ENCODE data around the gene TRIM67.
"Not testable (repeated sequence)": the region's sequence is repeated elsewhere in the genome, so short reads cannot be mapped to it uniquely, and the experiment has no call there.

Gene TRIM67

GRCh38 chr1:231200388-231201031, 38.7 kb downstream of the TRIM67 start:
- DNase-seq (ENCODE audit: insufficient read length) (no peak), FAIRE-seq (no peak)
- TF ChIP-seq POLR2A (IDR thresholded peaks at IDR 0.05; ENCODE audit: low read depth, low read length): no peak
- TF ChIP-seq TAF1 (IDR thresholded peaks at IDR 0.05; ENCODE audit: borderline replicate concordance, low read depth, low read length): no peak
- TF ChIP-seq POLR2AphosphoS5 (IDR thresholded peaks at IDR 0.05; ENCODE audit: low read depth, low read length): no peak

GRCh38 chr1:231201375-231201978, 39.6 kb downstream of the TRIM67 start:
- FAIRE-seq (no peak), DNase-seq (ENCODE audit: insufficient read length) (no peak)
- TF ChIP-seq TAF1 (IDR thresholded peaks at IDR 0.05; ENCODE audit: borderline replicate concordance, low read depth, low read length) (no peak), POLR2A (IDR thresholded peaks at IDR 0.05; ENCODE audit: low read depth, low read length) (no peak), POLR2AphosphoS5 (IDR thresholded peaks at IDR 0.05; ENCODE audit: low read depth, low read length) (no peak)

GRCh38 chr1:231201979-231202633, 40.2 kb downstream of the TRIM67 start:
- TF ChIP-seq TAF1 (IDR thresholded peaks at IDR 0.05; ENCODE audit: borderline replicate concordance, low read depth, low read length): no peak
- no peak for TF ChIP-seq POLR2A (IDR thresholded peaks at IDR 0.05; ENCODE audit: low read depth, low read length)
- TF ChIP-seq POLR2AphosphoS5 (IDR thresholded peaks at IDR 0.05; ENCODE audit: low read depth, low read length): no peak
- DNase-seq (ENCODE audit: insufficient read length) (no peak), FAIRE-seq (no peak)

- DNase-seq (ENCODE audit: insufficient read length): no peak
- no peak for FAIRE-seq
- TF ChIP-seq POLR2A (IDR thresholded peaks at IDR 0.05; ENCODE audit: low read depth, low read length) (no peak), POLR2AphosphoS5 (IDR thresholded peaks at IDR 0.05; ENCODE audit: low read depth, low read length) (no peak), TAF1 (IDR thresholded peaks at IDR 0.05; ENCODE audit: borderline replicate concordance, low read depth, low read length) (no peak)
Measured at GRCh38 chr1:231203259-231204057, 41.6 kb downstream of the TRIM67 start.

GRCh38 chr1:231206856-231207255, 45.0 kb downstream of the TRIM67 start:
- no peak for DNase-seq (ENCODE audit: insufficient read length)
- TF ChIP-seq TAF1 (IDR thresholded peaks at IDR 0.05; ENCODE audit: borderline replicate concordance, low read depth, low read length) (no peak), POLR2A (IDR thresholded peaks at IDR 0.05; ENCODE audit: low read depth, low read length) (no peak), POLR2AphosphoS5 (IDR thresholded peaks at IDR 0.05; ENCODE audit: low read depth, low read length) (no peak)
- FAIRE-seq: no peak

GRCh38 chr1:231207437-231207836, 45.6 kb downstream of the TRIM67 start:
- DNase-seq (ENCODE audit: insufficient read length): no peak
- TF ChIP-seq POLR2A (IDR thresholded peaks at IDR 0.05; ENCODE audit: low read depth, low read length) (no peak), TAF1 (IDR thresholded peaks at IDR 0.05; ENCODE audit: borderline replicate concordance, low read depth, low read length) (no peak), POLR2AphosphoS5 (IDR thresholded peaks at IDR 0.05; ENCODE audit: low read depth, low read length) (no peak)
- no peak for FAIRE-seq

GRCh38 chr1:231208980-231209379, 47.1 kb downstream of the TRIM67 start:
- TF ChIP-seq POLR2AphosphoS5 (IDR thresholded peaks at IDR 0.05; ENCODE audit: low read depth, low read length) (no peak), POLR2A (IDR thresholded peaks at IDR 0.05; ENCODE audit: low read depth, low read length) (no peak), TAF1 (IDR thresholded peaks at IDR 0.05; ENCODE audit: borderline replicate concordance, low read depth, low read length) (no peak)
- DNase-seq (ENCODE audit: insufficient read length) (no peak), FAIRE-seq (no peak)

- FAIRE-seq: no peak
Measured at GRCh38 chr1:231209531-231209930, 47.7 kb downstream of the TRIM67 start.

GRCh38 chr1:231210126-231210525, 48.3 kb downstream of the TRIM67 start:
- FAIRE-seq (no peak), DNase-seq (ENCODE audit: insufficient read length) (no peak)
- TF ChIP-seq POLR2AphosphoS5 (IDR thresholded peaks at IDR 0.05; ENCODE audit: low read depth, low read length) (no peak), TAF1 (IDR thresholded peaks at IDR 0.05; ENCODE audit: borderline replicate concordance, low read depth, low read length) (no peak), POLR2A (IDR thresholded peaks at IDR 0.05; ENCODE audit: low read depth, low read length) (no peak)

More at GRCh38 chr1:231209531-231209930, 47.7 kb downstream of the TRIM67 start:
- no peak for DNase-seq (ENCODE audit: insufficient read length)
- TF ChIP-seq POLR2A (IDR thresholded peaks at IDR 0.05; ENCODE audit: low read depth, low read length): no peak
- TF ChIP-seq POLR2AphosphoS5 (IDR thresholded peaks at IDR 0.05; ENCODE audit: low read depth, low read length): no peak
- TF ChIP-seq TAF1 (IDR thresholded peaks at IDR 0.05; ENCODE audit: borderline replicate concordance, low read depth, low read length): no peak

GRCh38 chr1:231211005-231211857, 49.4 kb downstream of the TRIM67 start:
- peak; percentile 93 for FAIRE-seq
- peak; percentile 46; the same call in 1 of the 2 replicates for TF ChIP-seq POLR2A (IDR thresholded peaks at IDR 0.05; ENCODE audit: low read depth, low read length)
- TF ChIP-seq TAF1 (IDR thresholded peaks at IDR 0.05; ENCODE audit: borderline replicate concordance, low read depth, low read length): no peak
- peak; percentile 38; the same call in 1 of the 2 replicates for TF ChIP-seq POLR2AphosphoS5 (IDR thresholded peaks at IDR 0.05; ENCODE audit: low read depth, low read length)
- peak; percentile 87 for DNase-seq (ENCODE audit: insufficient read length)

GRCh38 chr1:231212301-231212700, 50.4 kb downstream of the TRIM67 start:
- FAIRE-seq; DNase-seq (ENCODE audit: insufficient read length): not testable (repeated sequence)
